Mammary epithelial cell (primary cell): ENCODE results near the gene RBM34.

ENCODE experiments used
- CTCF ChIP-seq, 2 donors: IDR thresholded peaks in 1 of 2; conservative IDR thresholded peaks in 1 of 2; 2 replicates each; pipeline ENCODE4 v1.5.1; 2011 to 2012; ENCODE audit warnings: inconsistent platforms in 2 of 2, low read length in 2 of 2, mild to moderate bottlenecking in 2 of 2, control low read depth in 1 of 2, low read depth in 1 of 2; ENCODE audit not compliant: insufficient read depth in 1 of 2; ENCODE audit errors: extremely low read depth in 1 of 2
- EZH2 ChIP-seq: IDR thresholded peaks from 2 replicates; pipeline ENCODE4 v1.6.1; 2012; ENCODE audit warnings: low read length, inconsistent platforms, borderline replicate concordance

- no peak for TF ChIP-seq CTCF (conservative IDR thresholded peaks at IDR 0.05 in 1 of 2, IDR thresholded peaks at IDR 0.05 in 1 of 2; ENCODE audit: extremely low read depth in 1 of 2, insufficient read depth in 1 of 2, low read depth in 1 of 2, low read length in 2 of 2)
- TF ChIP-seq EZH2: no peak
Measured at GRCh38 chr1:235111107-235111506, 49.9 kb downstream of the RBM34 start.
